PC-9 (cell line): ENCODE data around the gene SHF. TPM values are rescaled to one million over a fixed set of nuclear protein-coding genes. Genes with fewer than 3 reads are reported as not detected.

Experiments used
- BruUV-seq: library from RNA; stranded (reverse); fragments of 400-500 nt; replicated peaks from 2 replicates; lab custom pipeline; 2021; lab: Mats Ljungman, UMichigan
- CTCF ChIA-PET: fragments of 300-600 bp; sonication (Branson Sonifier 250); formaldehyde crosslinking; loops from one replicate; lab custom pipeline; 2022; ENCODE audit warnings: antibody characterized with exemption; lab: Charles Lee
- POLR2A ChIA-PET: fragments of 300-600 bp; sonication (Branson Sonifier 250); formaldehyde crosslinking; loops from one replicate; lab custom pipeline; 2022; ENCODE audit warnings: antibody characterized with exemption; ENCODE audit not compliant: unreplicated experiment; lab: Charles Lee
- DNase-seq, 2 experiments: peaks; one replicate each; pipeline versions ENCODE4 v3.0.0 to v3.0.0-alpha.2; 2015 to 2022; ENCODE audit warnings: mixed read lengths in 1 of 2
- H2AFZ ChIP-seq: fragments of 200-600 bp; sonication (generic); 2 replicates; pipeline ENCODE4 v1.8.1; 2017; ENCODE audit warnings: antibody characterized with exemption
- H3F3A ChIP-seq: fragments of 200-600 bp; sonication (generic); 2 replicates; pipeline ENCODE4 v1.8.1; 2017; ENCODE audit warnings: antibody characterized with exemption, mild to moderate bottlenecking, low read depth; ENCODE audit not compliant: insufficient read depth
- H3K27ac ChIP-seq: fragments of 200-600 bp; sonication (generic); 2 replicates; pipeline ENCODE4 v1.6.1; 2016; ENCODE audit warnings: mixed run types
- H3K27me3 ChIP-seq: fragments of 200-600 bp; sonication (generic); 2 replicates; pipeline ENCODE4 v1.6.1; 2016; ENCODE audit warnings: low read depth, mixed run types; ENCODE audit not compliant: insufficient read depth
- H3K36me3 ChIP-seq: fragments of 200-600 bp; sonication (generic); 2 replicates; pipeline ENCODE4 v1.6.1; 2016; ENCODE audit warnings: low read depth, mixed run types
- H3K4me1 ChIP-seq: fragments of 200-600 bp; sonication (generic); replicated peaks from 2 replicates; pipeline ENCODE4 v1.6.1; 2016; ENCODE audit warnings: mixed run types; ENCODE audit not compliant: insufficient read depth
- H3K4me2 ChIP-seq: fragments of 200-600 bp; sonication (generic); 2 replicates; pipeline ENCODE4 v1.6.1; 2017; ENCODE audit warnings: mixed run types
- H3K4me3 ChIP-seq: fragments of 200-600 bp; sonication (generic); 2 replicates; pipeline ENCODE4 v1.6.1; 2016; ENCODE audit warnings: mixed run types
- H3K79me2 ChIP-seq: fragments of 200-600 bp; sonication (generic); 2 replicates; pipeline ENCODE4 v1.6.1; 2017; ENCODE audit warnings: low read depth, mixed run types
- H3K9me2 ChIP-seq: fragments of 200-600 bp; sonication (generic); 2 replicates; pipeline ENCODE4 v1.8.1; 2017; ENCODE audit warnings: mild to moderate bottlenecking; ENCODE audit not compliant: insufficient read depth
- H3K9me3 ChIP-seq: fragments of 200-600 bp; sonication (generic); 2 replicates; pipeline ENCODE4 v1.8.1; 2016; ENCODE audit warnings: low read depth; ENCODE audit not compliant: insufficient read depth
- H4K20me1 ChIP-seq: fragments of 200-600 bp; sonication (generic); 2 replicates; pipeline ENCODE4 v1.8.1; 2017; ENCODE audit not compliant: insufficient read depth
- CTCF ChIP-seq: fragments of 200-600 bp; sonication (generic); conservative IDR thresholded peaks from 2 replicates; pipeline ENCODE4 v1.6.1; 2017; ENCODE audit warnings: mixed run types, antibody characterized with exemption, mild to moderate bottlenecking, moderate library complexity
- EZH2 ChIP-seq: fragments of 200-600 bp; sonication (generic); IDR thresholded peaks from 2 replicates; pipeline ENCODE4 v1.8.0; 2017; ENCODE audit warnings: antibody characterized with exemption, low read depth
- intact Hi-C: fragments of 100-400 bp; cut with micrococcal nuclease; formaldehyde crosslinking; loops from one replicate; pipeline ENCODE4 v1.10.0; 2022; ENCODE audit not compliant: unreplicated experiment
- total RNA-seq: library from RNA; stranded (reverse); gene quantifications from 2 replicates; pipeline ENCODE4 v1.2.3, GENCODE V29; 2021

The SHF gene
- total RNA-seq, 1 experiment from 2014 or later: 6.1 TPM

- intact Hi-C loops: no loop called here
- POLR2A ChIA-PET: no interaction called here
- CTCF ChIA-PET: interaction anchor here (0.6 to 1.2 kb wide), 3 partner anchors 32 to 112 kb away, joined by 7 to 18 read pairs (median 7); no protein-coding TSS in a partner anchor
Observed at GRCh38 chr15:45164914-45165313, 22.9 kb downstream of the SHF start.

GRCh38 chr15:45163508-45163856 lies 24.3 kb downstream of the SHF start:
- no peak overlapping the region for H3K4me3 ChIP-seq
- H3K36me3 ChIP-seq: no peaks in the 10 kb centered on the region
- ChIA-PET POLR2A (interaction anchor here (0.6 to 1.1 kb wide), 4 partner anchors 37 to 468 kb away, joined by 3 to 4 read pairs (median 3); a partner anchor contains a TSS), CTCF (interaction anchor here (0.6 to 1.8 kb wide), 11 partner anchors 11 to 294 kb away, joined by 3 to 17 read pairs (median 7); no protein-coding TSS in a partner anchor)
- H3K27ac ChIP-seq: no peak overlapping the region
- no peaks in the 10 kb centered on the region; the same call in 1 of the 2 replicates for H3F3A ChIP-seq
- intact Hi-C loops: loop anchor here (1.0 to 2.0 kb wide), 7 partner anchors 35 to 451 kb away; no protein-coding TSS in a partner anchor
- H3K9me3 ChIP-seq: no peaks in the 10 kb centered on the region
- no peaks in the 10 kb centered on the region for H3K27me3 ChIP-seq
- TF ChIP-seq EZH2 (no peak), CTCF (no peak)
- H3K4me1 ChIP-seq: peaks cover 11% of the 10 kb centered on the region
- H3K9me2 ChIP-seq: no peaks in the 10 kb centered on the region
- no peak overlapping the region for H3K4me2 ChIP-seq
- H3K79me2 ChIP-seq: no peaks in the 10 kb centered on the region
- DNase-seq: no peak
- BruUV-seq: no TSS peak
- H2AFZ ChIP-seq: no peak overlapping the region
- no peaks in the 10 kb centered on the region for H4K20me1 ChIP-seq

More at GRCh38 chr15:45164914-45165313, 22.9 kb downstream of the SHF start:
- no peak for DNase-seq
- Histone ChIP-seq H3K79me2 (no peaks in the 10 kb centered on the region), H3K27me3 (no peaks in the 10 kb centered on the region), H3K9me3 (no peaks in the 10 kb centered on the region), H4K20me1 (no peaks in the 10 kb centered on the region), H3K4me2 (no peak overlapping the region), H2AFZ (no peak overlapping the region), H3K27ac (no peak overlapping the region), H3K36me3 (no peaks in the 10 kb centered on the region), H3K4me3 (no peak overlapping the region), H3K9me2 (no peaks in the 10 kb centered on the region), H3F3A (no peaks in the 10 kb centered on the region; the same call in 1 of the 2 replicates), H3K4me1 (peaks cover 11% of the 10 kb centered on the region)
- TF ChIP-seq CTCF: no peak
- no peak for TF ChIP-seq EZH2
- BruUV-seq: no TSS peak

- peak overlapping the region; percentile 58 for H3K4me2 ChIP-seq
Observed at GRCh38 chr15:45162771-45163507, 24.8 kb downstream of the SHF start.

More at GRCh38 chr15:45162771-45163507, 24.8 kb downstream of the SHF start:
- peaks cover 15% of the 10 kb centered on the region for H3K4me1 ChIP-seq
- no peaks in the 10 kb centered on the region for H3K27me3 ChIP-seq
- H2AFZ ChIP-seq: no peak overlapping the region
- ChIA-PET CTCF (interaction anchor here (0.5 to 1.8 kb wide), 18 partner anchors 10 to 543 kb away, joined by 3 to 17 read pairs (median 5); partner anchors contain the start of genes DUOX1 and DUOXA1), POLR2A (interaction anchor here (0.6 to 1.1 kb wide), 8 partner anchors 12 to 468 kb away, joined by 3 to 6 read pairs (median 4); a partner anchor contains a TSS)
- TF ChIP-seq CTCF (peak; percentile 89), EZH2 (no peak)
- intact Hi-C loops: loop anchor here (1.0 to 2.0 kb wide), 8 partner anchors 35 to 452 kb away; a partner anchor contains a TSS
- no peaks in the 10 kb centered on the region for H4K20me1 ChIP-seq
- no peaks in the 10 kb centered on the region for H3K79me2 ChIP-seq
- H3K9me2 ChIP-seq: no peaks in the 10 kb centered on the region
- no peaks in the 10 kb centered on the region for H3K9me3 ChIP-seq
- DNase-seq: peak; percentile 54 to 84
- BruUV-seq: no TSS peak
- H3K4me3 ChIP-seq: no peak overlapping the region
- no peaks in the 10 kb centered on the region; the same call in 1 of the 2 replicates for H3F3A ChIP-seq
- no peak overlapping the region for H3K27ac ChIP-seq
- no peaks in the 10 kb centered on the region for H3K36me3 ChIP-seq
